WTC11 (cell line): ENCODE measurements around the gene TMBIM6. TPM values are rescaled to one million over a fixed set of nuclear protein-coding genes. Genes with fewer than 3 reads are reported as not detected.
A peak's percentile ranks its signal among the peaks of the same experiment; 100 is the strongest.

Experiments used
- ATAC-seq: fragments of 200-7000 bp; cut with Tn5 transposase; 2 replicates; pipeline ENCODE4 v1.10.0; 2021; ENCODE audit warnings: mild to moderate bottlenecking, moderate library complexity
- CTCF ChIA-PET: fragments of 300-600 bp; sonication (Branson Sonifier 250); formaldehyde crosslinking; loops from one replicate; lab custom pipeline; 2021; ENCODE audit warnings: antibody characterized with exemption; lab: Charles Lee
- POLR2A ChIA-PET: fragments of 350-600 bp; sonication (Branson Sonifier 250); formaldehyde crosslinking; loops from one replicate; lab custom pipeline; 2021; ENCODE audit warnings: antibody characterized with exemption; lab: Charles Lee
- DNase-seq: peaks from one replicate; pipeline ENCODE4 v3.0.0; 2021; ENCODE audit warnings: low spot score
- H3K27ac Mint-ChIP-seq: 2 replicates; pipeline ENCODE4 v1.8.0; 2021; ENCODE audit warnings: mixed read lengths
- H3K27me3 Mint-ChIP-seq: 2 replicates; pipeline ENCODE4 v1.8.0; 2021; ENCODE audit warnings: low read depth, mild to moderate bottlenecking, moderate library complexity, mixed read lengths
- H3K36me3 Mint-ChIP-seq: 2 replicates; pipeline ENCODE4 v1.8.0; 2021; ENCODE audit warnings: mixed read lengths
- H3K4me1 Mint-ChIP-seq: 2 replicates; pipeline ENCODE4 v1.8.0; 2022; ENCODE audit warnings: mixed read lengths
- H3K4me3 Mint-ChIP-seq: 2 replicates; pipeline ENCODE4 v1.8.0; 2021; ENCODE audit warnings: mild to moderate bottlenecking, moderate library complexity, mixed read lengths
- H3K9me3 Mint-ChIP-seq: 2 replicates; pipeline ENCODE4 v1.8.0; 2021; ENCODE audit warnings: mixed read lengths
- ARID4B ChIP-seq: sonication (generic); formaldehyde crosslinking; IDR thresholded peaks from 2 replicates; pipeline ENCODE4 v1.8.0; 2023; ENCODE audit warnings: missing genetic modification reagents, mild to moderate bottlenecking, borderline replicate concordance
- CREB1 ChIP-seq: sonication (generic); formaldehyde crosslinking; IDR thresholded peaks from 2 replicates; pipeline ENCODE4 v1.8.0; 2023; ENCODE audit warnings: mild to moderate bottlenecking, missing genetic modification reagents
- CREM ChIP-seq: sonication (generic); formaldehyde crosslinking; IDR thresholded peaks from 2 replicates; pipeline ENCODE4 v1.8.1; 2022; ENCODE audit warnings: mild to moderate bottlenecking, missing genetic modification reagents, moderate library complexity
- FOXJ3 ChIP-seq: sonication (generic); formaldehyde crosslinking; IDR thresholded peaks from 2 replicates; pipeline ENCODE4 v1.9.0; 2021; ENCODE audit warnings: missing genetic modification reagents, mild to moderate bottlenecking, borderline replicate concordance
- FOXP1 ChIP-seq: sonication (generic); formaldehyde crosslinking; IDR thresholded peaks from 2 replicates; pipeline ENCODE4 v1.8.0; 2022; ENCODE audit warnings: missing genetic modification reagents, mild to moderate bottlenecking, moderate library complexity, borderline replicate concordance
- GRHL2 ChIP-seq: fragments of 250-450 bp; sonication (Bioruptor Pico); IDR thresholded peaks from 2 replicates; pipeline ENCODE4 v1.8.0; 2022; ENCODE audit warnings: mild to moderate bottlenecking, moderate library complexity; ENCODE audit not compliant: insufficient replicate concordance, severe bottlenecking
- MYBL2 ChIP-seq: sonication (generic); formaldehyde crosslinking; IDR thresholded peaks from 2 replicates; pipeline ENCODE4 v1.8.1; 2023; ENCODE audit warnings: mild to moderate bottlenecking, moderate library complexity, missing genetic modification reagents
- NFE2L1 ChIP-seq: sonication (generic); formaldehyde crosslinking; IDR thresholded peaks from 2 replicates; pipeline ENCODE4 v1.8.1; 2023; ENCODE audit warnings: missing genetic modification reagents
- NFYB ChIP-seq: sonication (generic); formaldehyde crosslinking; conservative IDR thresholded peaks from 2 replicates; pipeline ENCODE4 v1.8.0; 2022; ENCODE audit warnings: low read depth, missing genetic modification reagents
- NR2C2 ChIP-seq: sonication (generic); formaldehyde crosslinking; IDR thresholded peaks from 2 replicates; pipeline ENCODE4 v1.8.0; 2022; ENCODE audit warnings: mild to moderate bottlenecking, missing genetic modification reagents
- PRRX2 ChIP-seq: fragments of 250-450 bp; sonication (Bioruptor Pico); IDR thresholded peaks from 2 replicates; pipeline ENCODE4 v1.8.0; 2021; ENCODE audit warnings: mild to moderate bottlenecking
- SMAD4 ChIP-seq: sonication (generic); formaldehyde crosslinking; IDR thresholded peaks from 2 replicates; pipeline ENCODE4 v1.8.0; 2022; ENCODE audit warnings: mild to moderate bottlenecking, missing genetic modification reagents
- SP1 ChIP-seq: sonication (generic); formaldehyde crosslinking; conservative IDR thresholded peaks from 2 replicates; pipeline ENCODE4 v1.8.1; 2022; ENCODE audit warnings: missing genetic modification reagents
- TP53 ChIP-seq: sonication (generic); formaldehyde crosslinking; IDR thresholded peaks from 2 replicates; pipeline ENCODE4 v1.8.1; 2023; ENCODE audit warnings: mild to moderate bottlenecking, missing genetic modification reagents
- ZBTB21 ChIP-seq: sonication (generic); formaldehyde crosslinking; IDR thresholded peaks from 2 replicates; pipeline ENCODE4 v1.8.1; 2023; ENCODE audit warnings: mild to moderate bottlenecking, missing genetic modification reagents, borderline replicate concordance
- ZBTB43 ChIP-seq: sonication (generic); formaldehyde crosslinking; IDR thresholded peaks from 2 replicates; pipeline ENCODE4 v1.8.1; 2023; ENCODE audit warnings: mild to moderate bottlenecking, missing genetic modification reagents
- ZNF138 ChIP-seq: sonication (generic); formaldehyde crosslinking; conservative IDR thresholded peaks from 2 replicates; pipeline ENCODE4 v1.8.1; 2022; ENCODE audit warnings: mild to moderate bottlenecking, moderate library complexity, missing genetic modification reagents
- ZNF423 ChIP-seq: fragments of 250-450 bp; sonication (Bioruptor Pico); IDR thresholded peaks from 2 replicates; pipeline ENCODE4 v2.1.2; 2022; ENCODE audit warnings: mild to moderate bottlenecking, moderate library complexity
- ZNF671 ChIP-seq: fragments of 250-450 bp; sonication (Bioruptor Pico); IDR thresholded peaks from 2 replicates; pipeline ENCODE4 v1.8.0; 2021; ENCODE audit warnings: mild to moderate bottlenecking
- ZSCAN18 ChIP-seq: fragments of 250-450 bp; sonication (Bioruptor Pico); IDR thresholded peaks from 2 replicates; pipeline ENCODE4 v2.1.2; 2022; ENCODE audit warnings: mild to moderate bottlenecking, moderate library complexity
- total RNA-seq: library from RNA; stranded (reverse); gene quantifications from 3 replicates; pipeline ENCODE4 v1.2.3, GENCODE V29; 2021
- TF ChIP-seq, protein P1 (sequence below): fragments of 250-450 bp; sonication (Bioruptor Pico); IDR thresholded peaks from 2 replicates; pipeline ENCODE4 v1.9.0; 2021; ENCODE audit warnings: mild to moderate bottlenecking
- TF ChIP-seq, protein P2 (sequence below): sonication (generic); formaldehyde crosslinking; IDR thresholded peaks from 2 replicates; pipeline ENCODE4 v1.8.0; 2022; ENCODE audit warnings: mild to moderate bottlenecking, missing genetic modification reagents

The TMBIM6 gene
- total RNA-seq, 1 experiment from 2014 or later: 402 TPM

GRCh38 chr12:49707128-49707811, 34.1 kb upstream of the TMBIM6 start, which contains the start of gene FMNL3 (continued):
- TF ChIP-seq SP1 (CRISPR knock-in tag): peak; percentile 96
- no peak for TF ChIP-seq SMAD4 (CRISPR knock-in tag)
- TF ChIP-seq FOXJ3 (CRISPR knock-in tag): no peak
- TF ChIP-seq ZBTB21 (CRISPR knock-in tag): peak; percentile 77; the same call in 1 of the 2 replicates
- TF ChIP-seq ZNF671 (CRISPR knock-in tag): no peak
- TF ChIP-seq ZBTB43 (CRISPR knock-in tag): no peak
- no peak for TF ChIP-seq GRHL2
- TF ChIP-seq ARID4B (CRISPR knock-in tag): no peak
- peak; percentile 80; the same call in 1 of the 2 replicates for TF ChIP-seq FOXP1 (CRISPR knock-in tag)
- TF ChIP-seq TP53 (CRISPR knock-in tag): peak; percentile 62; the same call in 1 of the 2 replicates
- TF ChIP-seq NR2C2 (CRISPR knock-in tag): no peak
- peak; percentile 98 for TF ChIP-seq NFYB (CRISPR knock-in tag)
- TF ChIP-seq CREM (CRISPR knock-in tag): 0 out of 2 replicates have a peak, but pooled peaks have one; percentile 67
- TF ChIP-seq ZSCAN18 (CRISPR knock-in tag): no peak
- TF ChIP-seq NFE2L1 (CRISPR knock-in tag): peak; percentile 83; the same call in 1 of the 2 replicates
- peak; percentile 39; the same call in 1 of the 2 replicates for TF ChIP-seq ZNF423 (CRISPR knock-in tag)
- 0 out of 2 replicates have a peak, but pooled peaks have one; percentile 56 for TF ChIP-seq CREB1 (CRISPR knock-in tag)
- TF ChIP-seq PRRX2: no peak
- peak; percentile 47; the same call in 1 of the 2 replicates for TF ChIP-seq MYBL2
- TF ChIP-seq, protein P1, sequence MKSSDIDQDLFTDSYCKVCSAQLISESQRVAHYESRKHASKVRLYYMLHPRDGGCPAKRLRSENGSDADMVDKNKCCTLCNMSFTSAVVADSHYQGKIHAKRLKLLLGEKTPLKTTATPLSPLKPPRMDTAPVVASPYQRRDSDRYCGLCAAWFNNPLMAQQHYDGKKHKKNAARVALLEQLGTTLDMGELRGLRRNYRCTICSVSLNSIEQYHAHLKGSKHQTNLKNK: no peak

DNA sequence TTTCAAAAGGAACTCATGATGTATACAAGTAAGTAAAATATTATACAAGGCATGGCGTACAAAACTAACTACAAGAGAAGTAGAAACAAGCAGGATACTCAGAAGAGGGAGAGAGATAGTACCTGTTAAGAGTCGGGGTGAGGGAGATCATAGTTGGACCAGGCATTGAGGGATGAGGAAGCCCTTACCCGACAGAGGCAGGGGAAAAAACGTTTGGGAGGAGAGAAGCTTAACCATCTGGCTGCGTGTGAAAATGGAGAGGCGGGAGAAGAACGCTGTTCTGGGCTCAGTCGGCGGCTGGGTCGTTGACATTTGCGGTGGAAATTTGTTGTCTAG, 33.6 kb upstream of the TMBIM6 start:
- DNase-seq (no peak), ATAC-seq (no peak; the same call in 1 of the 2 replicates)
- CTCF ChIA-PET: interaction anchor here (0.5 to 6.3 kb wide), 10 partner anchors 17 to 70 kb away, joined by 3 to 33 read pairs (median 4); partner anchors contain the start of gene TMBIM6
- TF ChIP-seq ZNF138 (CRISPR knock-in tag): 0 out of 2 replicates have a peak, but pooled peaks have one; percentile 1
- TF ChIP-seq, protein P2, sequence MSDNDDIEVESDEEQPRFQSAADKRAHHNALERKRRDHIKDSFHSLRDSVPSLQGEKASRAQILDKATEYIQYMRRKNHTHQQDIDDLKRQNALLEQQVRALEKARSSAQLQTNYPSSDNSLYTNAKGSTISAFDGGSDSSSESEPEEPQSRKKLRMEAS (CRISPR knock-in tag): no peak
- Mint-ChIP-seq H3K4me1 (peaks cover 33% of the 10 kb centered on the region), H3K27me3 (peaks cover 45% of the 10 kb centered on the region), H3K27ac (no peak overlapping the region), H3K9me3 (no peaks in the 10 kb centered on the region), H3K4me3 (peak overlapping the region; percentile 46), H3K36me3 (no peaks in the 10 kb centered on the region)
- POLR2A ChIA-PET: interaction anchor here (0.8 kb wide), 1 partner anchor 9 kb away, joined by 3 read pairs; no protein-coding TSS in a partner anchor
